Bronchial epithelial cell (primary cell): ENCODE results near the gene SLC9A9. TPM values are rescaled to one million over a fixed set of nuclear protein-coding genes. Genes with fewer than 3 reads are reported as not detected.
"Not testable (repeated sequence)": the region's sequence is repeated elsewhere in the genome, so short reads cannot be mapped to it uniquely, and the experiment has no call there.

Source experiments
- DNase-seq: peaks from one replicate; pipeline ENCODE4 v3.0.0-alpha.2; 2010; ENCODE audit warnings: low read depth
- FAIRE-seq: peaks from 2 replicates; lab custom pipeline; 2011; peaks lifted over from hg19 to GRCh38; lab: Jason Lieb, UNC
- H3K27me3 ChIP-seq: 2 replicates; pipeline ENCODE4 v1.5.1; 2011; ENCODE audit warnings: low read length; ENCODE audit not compliant: control insufficient read depth, insufficient read depth
- H3K36me3 ChIP-seq: 2 replicates; pipeline ENCODE4 v1.5.1; 2011; ENCODE audit warnings: low read length; ENCODE audit not compliant: control insufficient read depth, insufficient read depth
- H3K4me3 ChIP-seq: 2 replicates; pipeline ENCODE4 v1.5.1; 2011; ENCODE audit warnings: mild to moderate bottlenecking, low read depth, low read length, control low read depth
- CTCF ChIP-seq: IDR thresholded peaks from 2 replicates; pipeline ENCODE4 v1.5.1; 2011; ENCODE audit warnings: mild to moderate bottlenecking, moderate library complexity, low read length, control low read depth, inconsistent platforms; ENCODE audit not compliant: insufficient read depth, severe bottlenecking
- total RNA-seq: library from RNA; depleted of rRNA; stranded (reverse); fragments of >200 nt; gene quantifications from 2 replicates; pipeline ENCODE4 v1.2.1, GENCODE V29; 2014

SLC9A9 gene
- total RNA-seq, 1 donor from 2014 or later, result 1.3 TPM

DNA sequence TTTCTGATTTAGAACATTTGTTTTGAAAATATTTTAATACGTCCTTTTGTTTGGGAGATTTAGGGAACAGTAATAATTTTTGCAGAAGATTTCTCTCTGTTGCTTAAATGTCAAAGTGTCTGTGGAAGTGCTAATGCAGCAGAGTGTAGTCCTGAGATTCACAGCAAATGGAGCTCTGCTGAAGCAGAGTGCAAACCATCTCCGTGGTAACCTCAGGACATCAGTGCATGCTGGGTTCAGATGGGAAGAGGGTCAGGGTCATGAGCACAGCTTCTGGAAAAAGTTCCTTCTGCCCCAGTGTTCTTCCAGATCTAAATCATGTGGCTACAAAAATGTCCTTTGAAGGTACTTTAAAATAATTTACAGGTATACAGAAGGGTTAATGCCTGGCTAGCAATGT lies 39.9 kb upstream of the SLC9A9 start:
- H3K27me3 ChIP-seq, result no peaks in the 10 kb centered on the region

GRCh38 chr3:143885780-143886427 lies 37.6 kb upstream of the SLC9A9 start:
- Histone ChIP-seq H3K4me3 (no peak overlapping the region), H3K27me3 (no peaks in the 10 kb centered on the region), H3K36me3 (no peaks in the 10 kb centered on the region)
- FAIRE-seq (peak; percentile 47), DNase-seq (peak; percentile 48)
- peak; percentile 72 for TF ChIP-seq CTCF

More for the DNA sequence above, 39.9 kb upstream of the SLC9A9 start:
- FAIRE-seq, result no peak
- TF ChIP-seq CTCF, result no peak
- H3K36me3 ChIP-seq, result no peaks in the 10 kb centered on the region
- DNase-seq, result no peak
- no peak overlapping the region for H3K4me3 ChIP-seq

DNA sequence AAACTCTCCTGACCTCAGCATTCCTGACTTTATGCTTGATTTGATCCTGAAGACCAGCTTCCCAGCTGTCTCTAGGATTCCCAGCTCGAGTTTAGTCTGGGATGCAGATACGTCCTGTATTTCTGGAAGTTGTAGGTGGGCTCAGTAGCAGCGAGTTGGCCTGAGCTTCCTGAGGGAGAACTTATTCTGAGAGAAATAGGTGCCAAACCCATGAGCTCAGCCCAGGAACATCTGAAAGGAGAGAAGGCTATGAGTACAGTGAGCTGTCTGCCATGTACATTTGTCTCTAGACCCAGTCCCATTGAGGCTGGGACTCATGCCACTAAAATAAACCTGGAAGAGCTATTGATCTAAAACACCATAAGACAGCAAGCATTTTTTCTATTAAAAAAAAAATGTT lies 36.6 kb upstream of the SLC9A9 start:
- FAIRE-seq, result no peak
- TF ChIP-seq CTCF, result no peak
- Histone ChIP-seq H3K27me3 (no peaks in the 10 kb centered on the region), H3K4me3 (no peak overlapping the region), H3K36me3 (no peaks in the 10 kb centered on the region)
- no peak for DNase-seq

- Histone ChIP-seq H3K4me3 (no peak overlapping the region), H3K36me3 (no peaks in the 10 kb centered on the region), H3K27me3 (no peaks in the 10 kb centered on the region)
- DNase-seq, result peak; percentile 54
- FAIRE-seq, result no peak
- no peak for TF ChIP-seq CTCF
Observed at GRCh38 chr3:143883151-143883550, 34.9 kb upstream of the SLC9A9 start.

GRCh38 chr3:143881095-143881494 lies 32.8 kb upstream of the SLC9A9 start:
- FAIRE-seq (no peak), DNase-seq (no peak)
- no peaks in the 10 kb centered on the region for H3K36me3 ChIP-seq
- no peaks in the 10 kb centered on the region for H3K27me3 ChIP-seq
- no peak overlapping the region for H3K4me3 ChIP-seq
- TF ChIP-seq CTCF, result no peak

DNA sequence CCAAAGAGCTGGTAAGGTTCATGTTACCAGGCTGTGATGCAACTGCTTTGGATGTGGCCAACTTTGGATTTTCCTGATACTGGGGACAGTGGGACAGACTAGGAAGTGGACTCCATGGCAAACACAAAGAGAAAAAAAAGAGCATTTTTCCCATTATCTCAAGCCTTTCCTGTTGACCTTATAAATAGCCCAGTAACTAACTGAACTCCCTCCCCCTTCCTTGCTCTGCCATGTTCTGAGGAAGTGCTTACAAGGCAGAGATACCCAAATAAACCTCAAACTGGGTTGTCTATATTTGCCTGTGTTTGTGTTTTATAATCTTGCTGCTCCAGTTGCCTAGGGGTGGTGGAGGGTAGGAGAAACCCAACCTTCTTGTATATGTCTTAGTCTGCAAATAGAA lies 27.3 kb upstream of the SLC9A9 start:
- no peak for DNase-seq
- no peak for FAIRE-seq
- no peak overlapping the region for H3K4me3 ChIP-seq
- H3K36me3 ChIP-seq, result no peaks in the 10 kb centered on the region
- no peak for TF ChIP-seq CTCF
- no peaks in the 10 kb centered on the region for H3K27me3 ChIP-seq

- not testable (repeated sequence) for DNase-seq, H3K4me3 ChIP-seq, H3K27me3 ChIP-seq, H3K36me3 ChIP-seq, FAIRE-seq
Observed at GRCh38 chr3:143873553-143873952, 25.3 kb upstream of the SLC9A9 start.
